ENCODE measurements around the gene C16orf96.

The C16orf96 gene

DNA sequence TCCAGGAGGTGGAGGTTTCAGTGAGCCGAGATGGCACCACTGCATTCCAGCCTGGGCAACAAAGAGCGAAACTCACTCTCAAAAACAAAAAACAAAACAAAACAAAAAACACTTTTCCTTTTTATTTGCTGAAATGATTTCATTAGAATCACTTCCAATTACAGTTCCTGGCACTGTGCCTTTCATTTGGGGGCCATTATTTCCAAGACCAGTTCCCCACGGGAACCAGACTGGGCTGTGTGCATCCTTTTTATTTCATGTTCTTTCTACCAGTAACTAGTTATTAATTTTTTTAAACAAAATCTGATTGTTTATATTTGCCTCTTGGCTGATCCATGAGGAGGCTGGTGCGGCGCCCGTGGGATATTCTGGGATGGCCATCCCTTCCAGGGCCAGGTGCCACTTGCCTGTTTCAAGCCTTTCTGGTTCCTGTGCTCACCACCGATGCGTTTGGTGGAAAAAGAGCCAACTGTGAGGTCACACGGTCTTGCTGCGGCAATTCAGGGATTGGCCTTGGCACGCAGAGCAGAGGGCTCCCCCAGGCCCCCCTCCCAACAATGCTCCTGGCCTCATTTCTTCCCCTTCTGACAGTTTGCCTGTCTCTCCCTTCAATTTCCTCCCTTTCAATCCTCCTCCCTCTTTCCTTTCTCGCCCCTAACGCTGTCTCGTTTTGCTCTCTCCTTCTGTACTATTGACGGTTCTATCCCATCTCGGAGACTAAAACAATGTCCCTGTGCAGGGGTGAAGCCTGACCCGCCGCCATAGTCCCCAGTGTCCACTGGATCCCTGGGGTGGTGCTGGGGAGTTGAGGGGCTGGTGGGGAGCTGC is 45.1 kb downstream of the C16orf96 start:
- no peak for DNase-seq (ENCODE audit: low read depth, low spot score)

GRCh38 chr16:4601864-4602186 is 45.7 kb downstream of the C16orf96 start:
- DNase-seq (ENCODE audit: low read depth, low spot score), result no peak

DNA sequence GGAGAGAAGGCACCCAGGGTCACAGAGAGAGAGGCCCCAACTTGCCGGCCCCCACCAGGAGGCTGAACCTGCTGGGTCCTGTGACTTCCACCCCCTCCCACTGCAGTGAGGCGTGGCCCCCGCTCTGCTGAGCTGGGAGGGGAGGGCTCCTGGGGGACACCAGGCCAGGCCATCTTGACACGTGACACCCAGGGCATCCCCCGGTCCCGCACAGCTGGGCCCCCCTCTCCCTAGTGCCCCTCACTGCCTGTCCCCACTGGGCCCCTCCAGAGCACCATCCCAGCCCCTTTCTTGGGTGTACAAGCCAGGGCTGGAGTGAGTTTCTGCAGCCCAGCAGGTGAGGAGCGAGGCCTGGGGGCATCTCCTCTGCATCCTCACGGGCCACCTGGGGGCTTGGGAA is 46.2 kb downstream of the C16orf96 start:
- no peak for DNase-seq (ENCODE audit: low read depth, low spot score)

DNA sequence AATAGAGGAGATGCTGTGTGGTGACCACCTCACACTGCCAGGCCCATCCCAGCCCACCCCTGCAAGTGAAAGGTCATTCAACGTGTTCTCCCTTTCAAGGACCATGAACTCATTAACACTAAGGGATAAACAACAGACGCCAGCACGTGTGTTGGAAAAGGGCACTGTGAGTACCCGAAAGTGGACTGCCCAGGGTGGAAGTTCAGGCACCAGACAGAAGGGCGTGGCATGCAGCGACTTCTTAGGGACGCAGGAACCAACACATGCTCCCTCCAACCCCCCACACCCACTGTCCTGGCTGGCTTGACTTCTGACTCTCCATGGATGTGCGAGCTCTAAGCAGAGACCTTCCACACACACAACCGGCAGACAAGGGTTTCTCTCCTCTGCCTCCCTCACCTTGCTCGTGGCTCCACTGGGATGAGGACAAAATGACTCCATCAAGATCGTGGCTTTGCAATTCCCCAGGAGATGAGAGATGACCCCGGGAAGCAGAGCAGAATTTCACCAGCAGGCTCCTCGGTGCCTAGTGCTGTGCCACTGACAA is 47.6 kb downstream of the C16orf96 start:
- no peak for DNase-seq (ENCODE audit: low read depth, low spot score)

DNA sequence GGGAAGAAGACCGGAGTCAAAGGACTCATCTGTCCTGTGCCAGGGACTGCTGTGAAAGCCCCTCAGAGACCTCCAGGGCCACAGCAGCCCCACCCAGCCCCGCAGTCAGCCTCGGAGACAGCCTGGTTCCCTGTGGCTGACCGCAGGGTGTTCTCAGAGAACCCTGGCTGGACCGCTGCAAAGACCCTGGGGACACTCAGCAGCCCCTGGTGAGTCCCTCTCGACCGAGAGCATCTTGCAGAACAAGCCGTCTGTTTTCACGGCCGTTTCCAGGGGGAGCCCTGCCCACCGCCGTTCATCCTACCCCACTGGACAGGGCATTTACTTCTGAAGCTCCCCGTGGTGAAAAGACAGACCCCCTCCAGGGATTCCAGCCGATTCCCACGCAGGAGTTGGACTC is 48.3 kb downstream of the C16orf96 start:
- no peak for DNase-seq (ENCODE audit: low read depth, low spot score)

DNA sequence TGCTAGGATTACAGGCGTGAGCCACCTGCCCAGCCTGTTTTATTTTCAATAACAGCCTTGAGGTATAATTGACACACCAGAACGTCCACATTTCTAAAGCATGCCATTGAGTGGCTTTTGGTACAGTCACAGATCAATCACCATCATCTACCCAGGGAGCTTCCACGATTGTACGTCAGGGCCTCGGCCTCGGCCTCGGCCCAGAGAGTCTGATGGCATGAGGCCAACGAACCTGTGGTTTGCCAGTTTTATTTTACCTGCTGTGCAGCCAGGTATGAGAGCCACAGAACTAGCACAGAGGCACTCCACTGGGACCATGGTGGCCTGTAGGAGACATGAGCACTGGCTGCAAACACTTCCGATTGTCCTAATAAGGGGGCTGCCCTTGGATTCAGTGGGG is 50.2 kb downstream of the C16orf96 start:
- DNase-seq (ENCODE audit: low read depth, low spot score), result no peak

- DNase-seq (ENCODE audit: low read depth, low spot score), result no peak
Measured at GRCh38 chr16:4607841-4608703, 51.9 kb downstream of the C16orf96 start.

GRCh38 chr16:4608704-4608980 is 52.5 kb downstream of the C16orf96 start:
- DNase-seq (ENCODE audit: low read depth, low spot score), result no peak

DNA sequence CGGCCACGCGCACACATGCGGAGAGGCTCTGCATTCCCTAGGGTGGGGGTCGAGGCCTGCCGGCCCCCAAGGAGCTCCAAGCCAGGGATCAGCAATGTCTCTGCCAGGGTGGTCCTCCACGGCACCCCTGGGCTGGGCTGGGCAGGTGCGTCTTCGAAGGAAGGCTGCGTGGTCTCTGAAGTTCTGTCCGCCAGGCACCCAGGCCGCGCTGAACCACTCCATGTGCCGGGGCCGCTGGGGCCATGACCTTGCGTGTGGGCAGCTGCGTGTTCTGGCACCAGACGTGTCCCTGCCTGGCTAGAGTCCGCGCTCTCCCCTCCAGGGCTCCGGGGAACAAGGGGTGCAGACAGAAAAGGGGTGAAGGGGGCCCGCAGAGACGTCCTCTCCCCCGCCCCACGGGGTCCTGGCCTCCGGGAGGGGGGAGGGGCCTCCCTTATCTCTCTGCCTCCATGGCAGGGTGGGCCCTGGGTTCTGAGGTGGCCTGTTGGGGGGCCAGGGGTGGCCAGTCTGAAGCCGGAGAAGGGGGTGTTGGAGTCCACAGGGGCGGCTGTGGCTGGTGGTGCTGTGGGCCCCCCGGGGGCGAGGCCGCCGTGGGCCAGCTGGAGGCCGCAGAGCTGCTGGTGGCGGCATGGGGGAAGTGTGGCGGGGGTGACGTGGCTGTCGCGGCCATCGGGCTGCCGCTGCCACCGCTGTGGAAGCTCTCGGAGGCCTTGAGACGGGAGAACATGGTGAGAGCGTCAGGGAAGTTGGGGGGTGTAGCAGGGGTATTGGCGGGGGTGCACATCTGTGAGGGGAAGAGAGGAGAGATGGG is 53.3 kb downstream of the C16orf96 start:
- DNase-seq (ENCODE audit: low read depth, low spot score), result no peak

DNA sequence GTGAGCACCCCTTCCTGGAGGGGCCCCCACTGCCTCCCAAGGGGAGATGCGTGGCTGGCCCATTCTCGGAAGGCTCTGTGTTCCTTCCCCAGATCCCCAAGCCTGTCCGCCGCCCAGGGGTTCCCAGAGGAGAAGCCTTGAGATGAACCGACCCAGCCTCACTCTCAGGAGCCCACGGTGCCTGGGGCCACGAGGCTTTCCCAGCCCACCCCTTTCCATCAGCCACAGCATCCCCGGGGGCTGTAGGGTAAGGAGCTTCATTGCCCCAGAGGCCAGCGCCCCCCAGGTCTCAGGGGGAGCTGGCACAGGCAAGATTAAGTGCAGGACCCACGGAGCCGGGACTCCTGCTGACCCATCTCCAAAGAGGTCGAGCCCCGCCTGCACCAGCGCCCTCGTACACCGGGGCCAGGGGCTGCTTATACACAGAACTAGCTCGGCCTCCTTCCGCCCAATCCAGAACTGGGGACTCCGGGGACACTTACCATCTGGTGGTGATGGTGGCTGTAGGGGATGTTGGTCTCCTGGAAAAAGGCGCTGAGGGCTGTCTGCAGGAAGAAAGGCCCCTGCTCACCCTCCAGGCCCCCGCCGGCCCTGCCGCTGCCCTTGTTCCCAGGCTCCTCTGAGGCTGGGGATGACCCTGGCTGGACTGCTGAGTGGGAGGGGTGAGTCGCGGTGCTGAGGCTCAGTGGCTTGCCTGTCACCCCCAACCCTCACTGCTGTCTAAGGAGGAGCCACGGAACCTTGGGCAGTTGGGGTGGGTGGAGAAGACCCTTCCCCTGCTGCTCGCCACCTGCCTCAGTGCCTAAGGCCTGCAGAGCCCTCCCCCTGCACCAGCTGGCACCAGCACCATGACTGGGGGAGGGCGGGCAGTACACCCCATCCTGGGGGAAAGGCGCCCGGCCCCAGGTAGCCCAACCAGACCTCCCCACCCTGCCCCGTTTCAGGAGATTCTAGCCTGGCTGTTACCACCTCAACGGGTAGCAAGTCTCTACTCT is 54.2 kb downstream of the C16orf96 start:
- no peak for DNase-seq (ENCODE audit: low read depth, low spot score)

GRCh38 chr16:4611337-4612021 is 55.3 kb downstream of the C16orf96 start:
- DNase-seq (ENCODE audit: low read depth, low spot score), result no peak

DNA sequence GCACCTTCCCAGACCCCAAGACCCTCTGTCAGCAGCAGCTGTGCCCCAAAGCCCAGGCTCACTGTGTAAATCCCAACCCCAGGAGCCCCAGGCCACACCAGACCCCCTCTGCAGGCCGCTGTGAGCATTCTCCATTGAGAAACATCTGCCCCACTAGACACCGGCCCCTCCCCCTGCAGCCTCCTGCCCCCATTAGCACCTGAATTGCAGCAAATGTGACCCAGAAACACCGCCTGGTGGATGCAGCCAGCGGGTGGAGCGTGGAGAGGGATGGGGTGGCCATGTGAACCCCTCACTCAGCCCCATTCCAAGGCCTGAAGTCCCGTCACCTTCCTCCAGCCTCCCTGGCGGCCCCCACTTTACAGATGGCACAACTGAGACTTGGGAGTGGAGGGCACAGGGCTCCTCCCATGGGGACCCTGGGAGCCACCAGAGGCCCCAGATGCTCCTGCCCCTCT is 56.4 kb downstream of the C16orf96 start:
- DNase-seq (ENCODE audit: low read depth, low spot score), result peak; percentile 69

GRCh38 chr16:4612977-4613635 is 57.0 kb downstream of the C16orf96 start:
- peak; percentile 89 for DNase-seq (ENCODE audit: low read depth, low spot score)

DNA sequence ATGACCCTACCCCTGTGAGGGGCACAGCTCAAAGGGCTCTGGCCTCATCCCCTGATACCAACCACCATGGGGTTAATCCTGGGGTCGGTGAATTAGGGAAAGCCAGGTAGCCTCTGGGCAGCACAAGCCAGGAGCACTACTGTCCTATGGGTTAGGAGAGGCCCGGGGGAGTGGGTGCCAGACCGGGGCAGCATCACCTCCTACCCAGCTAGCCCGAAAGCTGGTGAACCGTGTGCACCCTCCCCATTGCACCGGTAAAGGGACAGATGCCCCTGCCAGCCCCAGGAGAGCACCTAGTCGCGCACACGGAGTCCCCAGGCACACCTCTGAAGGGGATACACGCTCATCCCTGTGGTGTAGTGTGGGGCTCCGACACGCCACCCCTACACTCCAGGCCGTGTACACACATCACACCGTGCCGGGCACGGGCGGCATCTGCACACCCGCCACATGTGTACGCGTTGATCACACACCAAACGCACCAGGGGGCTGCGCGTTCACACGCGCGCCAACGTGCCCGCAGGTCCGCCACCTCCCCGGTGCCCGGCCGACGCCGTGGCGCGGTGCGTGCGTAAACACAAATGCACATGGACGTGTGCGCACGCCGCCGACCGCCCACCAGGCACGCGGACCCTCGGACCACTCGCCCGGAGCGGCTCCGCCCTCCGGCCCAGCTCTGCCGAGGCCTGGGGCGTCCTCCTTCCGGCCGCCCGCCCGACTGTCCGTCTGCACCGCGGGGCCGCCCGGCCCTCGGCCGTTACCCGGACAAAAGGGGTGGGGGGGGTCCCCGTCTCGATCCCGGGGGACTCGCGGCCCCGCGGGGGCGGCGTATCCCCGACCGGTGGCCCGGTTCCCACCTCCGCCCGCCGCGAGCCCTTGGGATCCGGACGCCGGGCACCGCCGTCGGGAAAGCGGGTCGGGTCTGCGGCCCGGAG is 57.8 kb downstream of the C16orf96 start:
- DNase-seq (ENCODE audit: low read depth, low spot score), result peak; percentile 51

GRCh38 chr16:4614571-4615383 is 58.6 kb downstream of the C16orf96 start, which contains the start of gene UBALD1:
Gene UBALD1, minus strand, starts transcription at chr16:4614888. Its CDS starts 91 bp downstream, at chr16:4614797.
- peak; percentile 86 for DNase-seq (ENCODE audit: low read depth, low spot score)

GRCh38 chr16:4615384-4616046 is 59.4 kb downstream of the C16orf96 start:
- no peak for DNase-seq (ENCODE audit: low read depth, low spot score)

All from ELF-1 (cell line).